BLaER1 (cell line): ENCODE results near the gene PTGR3.

ENCODE experiments used
- H3K27ac ChIP-seq: shearing (Covaris generic); formaldehyde crosslinking; 2 replicates; pipeline ENCODE4 v1.8.1; 2022
- H3K27me3 ChIP-seq: shearing (Covaris generic); formaldehyde crosslinking; 2 replicates; pipeline ENCODE4 v1.8.1; 2022
- H3K36me3 ChIP-seq: shearing (Covaris generic); formaldehyde crosslinking; 2 replicates; pipeline ENCODE4 v1.8.1; 2022
- H3K4me1 ChIP-seq: shearing (Covaris generic); formaldehyde crosslinking; 2 replicates; pipeline ENCODE4 v1.8.1; 2022
- H3K4me2 ChIP-seq: shearing (Covaris generic); formaldehyde crosslinking; 2 replicates; pipeline ENCODE4 v1.8.1; 2022
- H3K4me3 ChIP-seq: shearing (Covaris generic); formaldehyde crosslinking; 2 replicates; pipeline ENCODE4 v1.8.1; 2022
- H3K9ac ChIP-seq: shearing (Covaris generic); formaldehyde crosslinking; 2 replicates; pipeline ENCODE4 v1.8.1; 2022
- H3K9me3 ChIP-seq: shearing (Covaris generic); formaldehyde crosslinking; 2 replicates; pipeline ENCODE4 v1.8.1; 2022
- H4K20me1 ChIP-seq: shearing (Covaris generic); formaldehyde crosslinking; 2 replicates; pipeline ENCODE4 v1.8.1; 2022
- Cebpa-rat ChIP-seq: shearing (Covaris generic); IDR thresholded peaks from 2 replicates; pipeline ENCODE4 v1.8.1; 2022

The PTGR3 gene

DNA sequence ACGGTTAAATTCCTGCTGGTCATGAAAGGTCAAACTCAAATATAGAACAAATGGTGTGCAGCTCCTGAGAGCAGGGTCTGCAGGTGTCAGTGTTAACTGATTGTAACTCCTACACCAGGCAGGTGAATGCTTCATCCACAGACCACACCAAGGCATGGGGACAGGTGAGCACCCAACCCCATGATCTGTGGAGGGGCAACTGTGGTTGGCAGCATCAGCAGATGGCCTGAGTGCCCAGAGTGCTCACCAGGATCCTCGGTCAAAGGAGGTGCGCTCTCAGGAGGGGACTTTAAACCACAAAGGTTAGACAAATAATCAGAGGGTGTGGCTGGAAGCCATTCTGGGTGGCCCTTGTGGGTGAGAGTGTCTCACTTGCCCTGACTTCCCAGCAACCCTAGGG lies 44.5 kb downstream of the PTGR3 start:
- Histone ChIP-seq H3K36me3 (no peaks in the 10 kb centered on the region), H3K27ac (no peak overlapping the region), H3K9me3 (0 out of 2 replicates have a peak, but pooled peaks cover 7% of the 10 kb centered on the region), H3K4me3 (no peak overlapping the region), H4K20me1 (no peaks in the 10 kb centered on the region), H3K9ac (no peak overlapping the region), H3K4me1 (peaks cover 9% of the 10 kb centered on the region), H3K27me3 (no peaks in the 10 kb centered on the region), H3K4me2 (no peak overlapping the region)
- no peak for TF ChIP-seq Cebpa-rat

DNA sequence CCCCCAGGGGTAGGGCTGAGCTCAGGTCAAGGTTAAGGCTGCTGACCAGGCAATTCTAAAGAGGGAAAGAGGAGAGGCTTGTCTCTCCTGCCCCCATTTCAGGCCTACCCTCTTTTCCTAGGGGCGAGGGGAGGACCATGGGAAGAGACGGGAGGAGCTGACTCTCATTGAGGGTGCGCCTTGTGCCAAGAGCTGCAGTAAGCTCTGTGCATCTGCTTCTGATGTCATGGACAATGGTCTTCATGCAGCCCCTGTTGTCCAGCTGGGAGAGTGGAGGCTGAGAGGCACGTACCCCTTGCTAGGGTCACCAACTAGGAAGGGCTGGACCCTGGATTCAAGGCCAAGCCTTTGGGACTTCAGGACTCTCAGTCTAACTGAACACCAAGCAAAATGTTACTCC lies 45.2 kb downstream of the PTGR3 start:
- no peaks in the 10 kb centered on the region for H3K27me3 ChIP-seq
- no peak overlapping the region for H3K27ac ChIP-seq
- H3K4me1 ChIP-seq = peaks cover 9% of the 10 kb centered on the region
- no peak overlapping the region for H3K4me3 ChIP-seq
- TF ChIP-seq Cebpa-rat = no peak
- no peak overlapping the region for H3K4me2 ChIP-seq
- no peak overlapping the region for H3K9ac ChIP-seq
- H3K9me3 ChIP-seq = 0 out of 2 replicates have a peak, but pooled peaks cover 7% of the 10 kb centered on the region
- H4K20me1 ChIP-seq = no peaks in the 10 kb centered on the region
- no peaks in the 10 kb centered on the region for H3K36me3 ChIP-seq

DNA sequence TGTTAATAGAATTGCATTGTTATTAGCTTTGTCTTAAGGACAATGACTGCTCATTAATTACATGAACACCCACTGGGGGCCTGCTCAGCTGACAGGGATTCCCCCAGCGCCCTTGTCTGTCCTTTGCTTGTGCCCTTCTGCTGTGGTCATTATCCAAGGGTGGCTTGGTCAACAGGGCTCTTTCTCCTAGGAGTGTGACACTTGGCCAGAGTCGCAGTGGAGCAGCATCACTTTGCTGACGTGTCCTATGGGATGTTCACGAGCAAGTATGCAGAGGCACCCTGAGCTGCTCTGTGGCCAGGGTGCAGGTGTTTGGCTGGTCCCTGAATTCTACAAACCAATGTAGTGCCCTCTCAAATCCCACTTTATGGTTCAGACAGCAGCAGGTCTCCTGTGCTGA lies 46.0 kb downstream of the PTGR3 start:
- no peaks in the 10 kb centered on the region for H3K36me3 ChIP-seq
- no peak overlapping the region for H3K4me2 ChIP-seq
- peaks cover 9% of the 10 kb centered on the region for H3K4me1 ChIP-seq
- no peaks in the 10 kb centered on the region for H4K20me1 ChIP-seq
- H3K4me3 ChIP-seq = no peak overlapping the region
- TF ChIP-seq Cebpa-rat = no peak
- 0 out of 2 replicates have a peak, but pooled peaks cover 7% of the 10 kb centered on the region for H3K9me3 ChIP-seq
- H3K27ac ChIP-seq = no peak overlapping the region
- no peak overlapping the region for H3K9ac ChIP-seq
- H3K27me3 ChIP-seq = no peaks in the 10 kb centered on the region

DNA sequence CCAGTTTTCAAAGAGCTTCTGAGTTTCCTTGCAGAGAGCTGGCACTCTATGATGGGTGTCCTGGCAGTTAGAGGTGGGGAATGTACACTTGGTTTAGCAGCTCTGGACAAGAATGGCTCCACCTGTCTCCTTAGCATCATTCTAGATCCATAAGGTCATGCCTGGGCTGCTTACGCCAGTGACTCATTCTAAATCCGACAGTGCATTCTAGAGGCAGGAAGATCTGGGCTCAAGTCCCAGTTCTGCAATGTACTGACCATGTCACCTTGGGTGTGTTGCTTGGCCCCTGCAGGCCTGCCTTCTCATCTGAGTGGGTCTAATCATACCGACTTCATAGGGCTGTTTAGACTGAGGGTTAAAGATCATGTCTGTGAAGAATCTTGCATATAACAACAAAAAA lies 46.5 kb downstream of the PTGR3 start:
- Histone ChIP-seq H3K9ac (no peak overlapping the region), H3K27me3 (no peaks in the 10 kb centered on the region), H3K36me3 (no peaks in the 10 kb centered on the region), H3K4me3 (no peak overlapping the region), H3K4me2 (no peak overlapping the region), H3K4me1 (peaks cover 9% of the 10 kb centered on the region), H3K27ac (no peak overlapping the region), H4K20me1 (no peaks in the 10 kb centered on the region), H3K9me3 (0 out of 2 replicates have a peak, but pooled peaks cover 7% of the 10 kb centered on the region)
- TF ChIP-seq Cebpa-rat = no peak

DNA sequence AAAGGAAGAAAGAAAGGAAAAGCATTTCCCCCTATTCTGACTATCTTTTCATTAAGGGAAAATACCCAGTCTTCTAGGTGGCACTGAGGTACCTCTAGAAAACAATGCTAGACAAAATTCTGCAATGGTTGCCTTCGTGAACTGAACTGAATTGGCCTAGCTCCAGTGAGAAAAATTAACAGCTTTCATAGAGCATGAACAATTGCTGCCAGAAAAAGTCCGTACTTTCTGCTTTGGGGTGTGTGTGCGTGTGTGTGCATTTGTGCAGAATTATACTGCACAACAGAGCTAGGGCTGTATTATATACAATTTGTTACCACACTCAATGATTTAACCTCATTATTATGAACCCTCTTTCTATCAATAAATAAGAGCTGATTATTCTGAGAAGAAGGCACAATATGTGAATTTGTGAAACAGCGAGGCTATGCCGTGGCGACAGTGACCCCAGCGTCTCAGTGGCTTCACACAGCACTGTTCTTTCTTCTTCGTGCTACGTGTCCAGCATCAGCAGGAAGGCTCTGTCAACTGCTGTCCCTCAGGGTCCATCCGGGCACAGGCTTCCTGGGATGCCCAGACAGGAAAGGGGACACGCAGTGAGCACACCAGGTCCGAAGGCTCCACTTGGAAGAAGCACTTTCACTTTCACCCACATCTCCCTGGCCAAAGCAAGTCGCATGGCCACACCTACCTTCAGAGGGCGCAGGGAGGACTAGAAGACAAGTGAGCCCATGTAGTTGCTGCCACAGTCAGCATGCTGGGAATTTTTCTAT lies 47.5 kb downstream of the PTGR3 start:
- Histone ChIP-seq H3K9ac (peak overlapping the region; percentile 84), H3K4me1 (peaks cover 9% of the 10 kb centered on the region), H3K4me3 (peak overlapping the region; percentile 73), H3K36me3 (no peaks in the 10 kb centered on the region), H3K27ac (peak overlapping the region; percentile 80), H3K4me2 (peak overlapping the region; percentile 81), H4K20me1 (no peaks in the 10 kb centered on the region), H3K9me3 (0 out of 2 replicates have a peak, but pooled peaks cover 7% of the 10 kb centered on the region), H3K27me3 (no peaks in the 10 kb centered on the region)
- no peak for TF ChIP-seq Cebpa-rat

DNA sequence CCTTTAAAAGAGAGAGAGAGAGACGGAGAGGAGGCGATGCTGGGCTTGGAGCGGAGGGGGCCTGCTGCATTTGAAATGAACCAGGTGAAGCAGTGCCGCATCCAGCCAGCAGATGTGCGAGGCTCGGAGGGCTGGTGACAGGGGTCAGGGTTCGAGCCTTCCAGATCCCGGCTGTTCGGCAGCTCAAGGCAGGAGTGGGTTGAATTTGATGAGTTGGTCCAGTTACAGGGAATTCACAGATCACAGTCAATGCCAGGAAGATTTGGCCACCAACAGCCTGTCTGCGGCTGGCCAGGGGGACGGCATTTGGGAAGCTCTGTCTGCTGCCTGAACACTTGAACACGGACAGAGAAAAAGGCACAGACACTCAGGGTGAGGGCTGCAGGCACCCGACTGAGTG lies 48.6 kb downstream of the PTGR3 start:
- no peaks in the 10 kb centered on the region for H3K27me3 ChIP-seq
- no peak overlapping the region for H3K9ac ChIP-seq
- H4K20me1 ChIP-seq = no peaks in the 10 kb centered on the region
- no peak for TF ChIP-seq Cebpa-rat
- H3K4me3 ChIP-seq = no peak overlapping the region
- H3K27ac ChIP-seq = no peak overlapping the region
- H3K4me2 ChIP-seq = no peak overlapping the region
- peaks cover 9% of the 10 kb centered on the region for H3K4me1 ChIP-seq
- 0 out of 2 replicates have a peak, but pooled peaks cover 6% of the 10 kb centered on the region for H3K9me3 ChIP-seq
- no peaks in the 10 kb centered on the region for H3K36me3 ChIP-seq

DNA sequence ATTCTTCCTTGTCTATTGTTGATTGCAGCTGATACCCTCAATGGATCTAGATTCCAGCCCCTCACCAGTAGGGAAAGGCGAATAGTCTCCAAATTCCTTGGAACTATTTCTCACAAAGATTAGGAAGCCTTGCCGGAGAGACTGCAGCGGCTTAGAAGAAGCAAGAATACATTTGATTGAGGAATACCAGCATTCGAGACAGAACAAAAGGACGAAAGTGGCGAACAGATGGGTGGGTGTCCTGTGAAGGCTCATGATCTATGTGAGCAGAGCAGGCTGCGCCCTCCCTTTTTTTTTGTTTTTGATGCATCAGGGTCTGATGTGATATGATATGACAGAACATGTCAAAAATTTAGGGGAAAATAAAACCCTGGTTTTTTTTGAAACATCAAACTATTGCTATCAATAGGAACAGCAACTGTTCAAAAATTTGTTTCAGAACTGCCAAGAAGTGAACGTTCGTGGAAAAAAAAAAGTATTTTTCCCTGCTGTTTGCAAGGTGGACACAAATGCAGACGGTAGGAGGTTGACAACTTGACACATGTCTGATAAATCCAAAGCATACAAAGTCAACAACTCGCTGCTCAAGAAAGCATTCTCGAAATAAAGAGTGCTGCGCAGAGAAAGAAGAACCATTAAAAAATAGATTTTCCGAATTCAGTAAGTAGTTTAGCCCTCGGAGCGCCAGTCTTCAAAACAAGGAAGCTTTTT lies 49.1 kb downstream of the PTGR3 start:
- TF ChIP-seq Cebpa-rat = no peak
- Histone ChIP-seq H4K20me1 (no peaks in the 10 kb centered on the region), H3K27ac (no peak overlapping the region), H3K36me3 (no peaks in the 10 kb centered on the region), H3K9me3 (no peaks in the 10 kb centered on the region), H3K4me3 (no peak overlapping the region), H3K4me1 (peaks cover 9% of the 10 kb centered on the region), H3K4me2 (no peak overlapping the region), H3K27me3 (no peaks in the 10 kb centered on the region), H3K9ac (no peak overlapping the region)

DNA sequence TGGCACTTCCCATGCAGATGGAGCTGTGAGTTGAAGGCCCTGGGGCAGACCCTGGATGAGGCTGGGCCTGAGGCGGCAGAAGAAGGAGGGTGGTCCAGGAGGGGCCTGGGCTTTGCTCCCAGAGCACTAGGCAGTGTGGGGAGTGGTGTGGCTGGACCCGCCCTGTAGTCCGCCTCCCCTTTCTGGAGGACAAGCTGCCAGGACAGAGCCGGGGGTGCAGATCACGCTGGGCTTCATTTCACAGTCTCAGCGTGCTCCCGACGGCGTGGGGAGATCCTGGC lies 49.8 kb downstream of the PTGR3 start:
- H3K27me3 ChIP-seq = no peaks in the 10 kb centered on the region
- H3K4me3 ChIP-seq = no peak overlapping the region
- no peak for TF ChIP-seq Cebpa-rat
- H3K9ac ChIP-seq = no peak overlapping the region
- peaks cover 9% of the 10 kb centered on the region for H3K4me1 ChIP-seq
- H3K27ac ChIP-seq = no peak overlapping the region
- H4K20me1 ChIP-seq = no peaks in the 10 kb centered on the region
- H3K9me3 ChIP-seq = no peaks in the 10 kb centered on the region
- no peak overlapping the region for H3K4me2 ChIP-seq
- H3K36me3 ChIP-seq = no peaks in the 10 kb centered on the region
